HepG2 (cell line): ENCODE results near the gene TRPM1. TPM values are rescaled to one million over a fixed set of nuclear protein-coding genes. Genes with fewer than 3 reads are reported as not detected.

Experiments used
- GABPB1 ChIP-seq: IDR thresholded peaks from 2 replicates; pipeline ENCODE4 v1.6.1; 2016; ENCODE audit warnings: mild to moderate bottlenecking, missing genetic modification reagents, moderate library complexity, missing compliant biosample characterization
- HNRNPL ChIP-seq: fragments of 200-400 bp; formaldehyde crosslinking; IDR thresholded peaks from 2 replicates; pipeline ENCODE4 v1.6.1; 2017; ENCODE audit warnings: mild to moderate bottlenecking, low read depth, low read length
- NCOA1 ChIP-seq: sonication (generic); formaldehyde crosslinking; IDR thresholded peaks from 2 replicates; pipeline ENCODE4 v1.9.0; 2021; ENCODE audit warnings: missing genetic modification reagents
- NR2F1 ChIP-seq, 2 experiments: fragments of 450-650 bp in 1 of 2; formaldehyde crosslinking in 1 of 2; IDR thresholded peaks; 2 replicates each; pipeline versions ENCODE4 v1.5.0 to v1.6.1; 2016 to 2020; ENCODE audit warnings: mild to moderate bottlenecking in 1 of 2, missing compliant biosample characterization in 1 of 2, missing genetic modification reagents in 1 of 2, moderate library complexity in 1 of 2
- RFX5 ChIP-seq: IDR thresholded peaks from 2 replicates; pipeline ENCODE4 v1.6.1; 2011; ENCODE audit warnings: low read depth, low read length, improper control_type of control experiment
- SRSF9 ChIP-seq: fragments of 200-400 bp; formaldehyde crosslinking; IDR thresholded peaks from 2 replicates; pipeline ENCODE4 v1.6.1; 2018; ENCODE audit warnings: borderline replicate concordance, mild to moderate bottlenecking, low read depth, low read length; ENCODE audit not compliant: insufficient read depth, poor library complexity, severe bottlenecking
- TGIF2 ChIP-seq: IDR thresholded peaks from 2 replicates; pipeline ENCODE4 v1.6.1; 2016; ENCODE audit warnings: control low read depth, missing compliant biosample characterization
- ZFY ChIP-seq: sonication (generic); formaldehyde crosslinking; IDR thresholded peaks from 2 replicates; pipeline ENCODE4 v1.4.0; 2020; ENCODE audit warnings: missing genetic modification reagents
- ZNF232 ChIP-seq: sonication (generic); formaldehyde crosslinking; IDR thresholded peaks from 2 replicates; pipeline ENCODE4 v1.4.0; 2020; ENCODE audit warnings: missing genetic modification reagents, borderline replicate concordance
- ZNF607 ChIP-seq: sonication (generic); formaldehyde crosslinking; IDR thresholded peaks from 2 replicates; pipeline ENCODE4 v1.5.1; 2020; ENCODE audit warnings: missing genetic modification reagents, mild to moderate bottlenecking, borderline replicate concordance
- ZNF737 ChIP-seq: sonication (generic); formaldehyde crosslinking; IDR thresholded peaks from 2 replicates; pipeline ENCODE4 v1.5.0; 2020; ENCODE audit warnings: missing genetic modification reagents, mild to moderate bottlenecking, borderline replicate concordance
- ZNF777 ChIP-seq: sonication (generic); formaldehyde crosslinking; IDR thresholded peaks from 2 replicates; pipeline ENCODE4 v1.4.0; 2020; ENCODE audit warnings: missing genetic modification reagents
- ZNF790 ChIP-seq: sonication (generic); formaldehyde crosslinking; IDR thresholded peaks from 2 replicates; pipeline ENCODE4 v1.8.0; 2022; ENCODE audit warnings: missing genetic modification reagents, mild to moderate bottlenecking, borderline replicate concordance
- ZSCAN9 ChIP-seq: IDR thresholded peaks from 2 replicates; pipeline ENCODE4 v1.6.1; 2016; ENCODE audit warnings: borderline replicate concordance
- polyA plus RNA-seq, 8 experiments: library from polyadenylated mRNA; depleted of rRNA in 3 of 8; stranded (reverse) in 7 of 8; unstranded in 1 of 8; fragments of >200 nt; fragmentation: Illumina TruSeq in 4 of 8; extraction: Trizol in 4 of 8; gene quantifications; 2 replicates each; pipeline versions ENCODE4 v1.2.1 to v1.2.3, GENCODE V29; 2011 to 2016; ENCODE audit warnings: low read depth in 4 of 8, missing spikeins in 1 of 8, mixed read lengths in 1 of 8; ENCODE audit not compliant: insufficient read depth in 1 of 8
- total RNA-seq, 5 experiments: library from RNA; depleted of rRNA; stranded (reverse); fragments of >200 nt; fragmentation: Illumina TruSeq; extraction: Trizol; gene quantifications; 2 replicates each; pipeline ENCODE4 v1.2.3, GENCODE V29; 2016; ENCODE audit warnings: low read depth in 1 of 5
- TF ChIP-seq, protein P1 (sequence below): sonication (generic); formaldehyde crosslinking; IDR thresholded peaks from 2 replicates; pipeline ENCODE4 v1.8.0; 2022; ENCODE audit warnings: mild to moderate bottlenecking, missing genetic modification reagents; ENCODE audit not compliant: insufficient replicate concordance
- TF ChIP-seq, protein P2 (sequence below): IDR thresholded peaks from 2 replicates; pipeline ENCODE4 v1.6.1; 2016; ENCODE audit warnings: low read depth, missing genetic modification reagents, missing compliant biosample characterization
- TF ChIP-seq, protein P3 (sequence below): sonication (generic); formaldehyde crosslinking; IDR thresholded peaks from 2 replicates; pipeline ENCODE4 v1.8.1; 2023; ENCODE audit warnings: missing genetic modification reagents, mild to moderate bottlenecking, borderline replicate concordance
- TF ChIP-seq, protein P4 (sequence below): sonication (generic); formaldehyde crosslinking; IDR thresholded peaks from 2 replicates; pipeline ENCODE4 v1.8.1; 2023; ENCODE audit warnings: mild to moderate bottlenecking, inconsistent platforms, moderate library complexity, missing genetic modification reagents, borderline replicate concordance
- TF ChIP-seq, protein P5 (sequence below): sonication (generic); formaldehyde crosslinking; IDR thresholded peaks from 2 replicates; pipeline ENCODE4 v1.4.0; 2020; ENCODE audit warnings: mild to moderate bottlenecking, missing genetic modification reagents

The TRPM1 gene
- total and polyA plus RNA-seq, 2 of the 13 experiments (the other 11 are each of a cell fraction or from before 2014, with no cell fraction given) = not detected

DNA sequence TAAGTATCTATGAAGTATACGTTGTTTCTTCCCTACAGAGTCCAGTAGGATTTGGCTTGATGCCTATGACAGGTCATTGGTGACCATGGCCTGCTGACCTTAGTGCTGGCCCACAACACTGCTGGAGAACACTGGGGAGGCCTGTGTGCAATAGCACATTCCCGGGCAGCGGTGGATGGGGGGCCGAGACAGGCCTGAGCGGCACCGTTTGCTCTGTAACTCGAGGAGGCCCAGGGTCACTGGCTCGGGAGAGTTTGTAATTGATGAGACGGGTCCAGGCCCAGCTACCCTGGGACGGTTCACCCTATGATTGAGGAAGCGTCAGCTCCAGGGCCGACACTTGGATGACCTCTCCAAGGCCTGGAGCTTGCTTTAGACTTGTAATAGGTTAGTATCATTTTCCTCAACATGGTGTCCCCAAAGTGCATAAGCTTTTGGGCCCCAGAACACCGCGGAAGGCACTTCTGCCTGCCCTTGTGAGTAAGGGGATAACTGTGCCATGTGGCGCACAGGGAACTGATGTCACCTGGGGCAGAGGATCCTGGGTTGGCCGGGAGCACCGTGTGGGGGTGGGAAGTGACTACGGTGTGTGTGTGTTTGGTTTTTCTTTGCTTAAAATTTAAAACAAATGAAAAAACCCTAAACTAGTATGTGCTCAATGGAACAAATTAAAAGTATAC is 12.0 kb downstream of the TRPM1 start (continued):
- TF ChIP-seq, protein P1, sequence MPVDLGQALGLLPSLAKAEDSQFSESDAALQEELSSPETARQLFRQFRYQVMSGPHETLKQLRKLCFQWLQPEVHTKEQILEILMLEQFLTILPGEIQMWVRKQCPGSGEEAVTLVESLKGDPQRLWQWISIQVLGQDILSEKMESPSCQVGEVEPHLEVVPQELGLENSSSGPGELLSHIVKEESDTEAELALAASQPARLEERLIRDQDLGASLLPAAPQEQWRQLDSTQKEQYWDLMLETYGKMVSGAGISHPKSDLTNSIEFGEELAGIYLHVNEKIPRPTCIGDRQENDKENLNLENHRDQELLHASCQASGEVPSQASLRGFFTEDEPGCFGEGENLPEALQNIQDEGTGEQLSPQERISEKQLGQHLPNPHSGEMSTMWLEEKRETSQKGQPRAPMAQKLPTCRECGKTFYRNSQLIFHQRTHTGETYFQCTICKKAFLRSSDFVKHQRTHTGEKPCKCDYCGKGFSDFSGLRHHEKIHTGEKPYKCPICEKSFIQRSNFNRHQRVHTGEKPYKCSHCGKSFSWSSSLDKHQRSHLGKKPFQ (CRISPR knock-in tag) = no peak
- TF ChIP-seq ZNF607 (CRISPR knock-in tag) (no peak), ZNF232 (CRISPR knock-in tag) (no peak), ZNF790 (CRISPR knock-in tag) (no peak), ZFY (CRISPR knock-in tag) (peak; percentile 79), ZSCAN9 (CRISPR knock-in tag) (no peak), GABPB1 (peak; percentile 23; the same call in 1 of the 2 replicates), NCOA1 (CRISPR knock-in tag) (no peak), RFX5 (no peak), TGIF2 (CRISPR knock-in tag) (no peak), SRSF9 (no peak), NR2F1 (CRISPR knock-in tag; IDR thresholded peaks at IDR 0.05) (peak; percentile 95; a peak in 3 of 4 replicates), HNRNPL (no peak), ZNF737 (CRISPR knock-in tag) (no peak), ZNF777 (CRISPR knock-in tag) (no peak)
- TF ChIP-seq, protein P2, sequence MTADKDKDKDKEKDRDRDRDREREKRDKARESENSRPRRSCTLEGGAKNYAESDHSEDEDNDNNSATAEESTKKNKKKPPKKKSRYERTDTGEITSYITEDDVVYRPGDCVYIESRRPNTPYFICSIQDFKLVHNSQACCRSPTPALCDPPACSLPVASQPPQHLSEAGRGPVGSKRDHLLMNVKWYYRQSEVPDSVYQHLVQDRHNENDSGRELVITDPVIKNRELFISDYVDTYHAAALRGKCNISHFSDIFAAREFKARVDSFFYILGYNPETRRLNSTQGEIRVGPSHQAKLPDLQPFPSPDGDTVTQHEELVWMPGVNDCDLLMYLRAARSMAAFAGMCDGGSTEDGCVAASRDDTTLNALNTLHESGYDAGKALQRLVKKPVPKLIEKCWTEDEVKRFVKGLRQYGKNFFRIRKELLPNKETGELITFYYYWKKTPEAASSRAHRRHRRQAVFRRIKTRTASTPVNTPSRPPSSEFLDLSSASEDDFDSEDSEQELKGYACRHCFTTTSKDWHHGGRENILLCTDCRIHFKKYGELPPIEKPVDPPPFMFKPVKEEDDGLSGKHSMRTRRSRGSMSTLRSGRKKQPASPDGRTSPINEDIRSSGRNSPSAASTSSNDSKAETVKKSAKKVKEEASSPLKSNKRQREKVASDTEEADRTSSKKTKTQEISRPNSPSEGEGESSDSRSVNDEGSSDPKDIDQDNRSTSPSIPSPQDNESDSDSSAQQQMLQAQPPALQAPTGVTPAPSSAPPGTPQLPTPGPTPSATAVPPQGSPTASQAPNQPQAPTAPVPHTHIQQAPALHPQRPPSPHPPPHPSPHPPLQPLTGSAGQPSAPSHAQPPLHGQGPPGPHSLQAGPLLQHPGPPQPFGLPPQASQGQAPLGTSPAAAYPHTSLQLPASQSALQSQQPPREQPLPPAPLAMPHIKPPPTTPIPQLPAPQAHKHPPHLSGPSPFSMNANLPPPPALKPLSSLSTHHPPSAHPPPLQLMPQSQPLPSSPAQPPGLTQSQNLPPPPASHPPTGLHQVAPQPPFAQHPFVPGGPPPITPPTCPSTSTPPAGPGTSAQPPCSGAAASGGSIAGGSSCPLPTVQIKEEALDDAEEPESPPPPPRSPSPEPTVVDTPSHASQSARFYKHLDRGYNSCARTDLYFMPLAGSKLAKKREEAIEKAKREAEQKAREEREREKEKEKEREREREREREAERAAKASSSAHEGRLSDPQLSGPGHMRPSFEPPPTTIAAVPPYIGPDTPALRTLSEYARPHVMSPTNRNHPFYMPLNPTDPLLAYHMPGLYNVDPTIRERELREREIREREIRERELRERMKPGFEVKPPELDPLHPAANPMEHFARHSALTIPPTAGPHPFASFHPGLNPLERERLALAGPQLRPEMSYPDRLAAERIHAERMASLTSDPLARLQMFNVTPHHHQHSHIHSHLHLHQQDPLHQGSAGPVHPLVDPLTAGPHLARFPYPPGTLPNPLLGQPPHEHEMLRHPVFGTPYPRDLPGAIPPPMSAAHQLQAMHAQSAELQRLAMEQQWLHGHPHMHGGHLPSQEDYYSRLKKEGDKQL = no peak; the same call in 1 of the 2 replicates
- TF ChIP-seq, protein P3, sequence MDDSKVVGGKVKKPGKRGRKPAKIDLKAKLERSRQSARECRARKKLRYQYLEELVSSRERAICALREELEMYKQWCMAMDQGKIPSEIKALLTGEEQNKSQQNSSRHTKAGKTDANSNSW (CRISPR knock-in tag) = no peak
- TF ChIP-seq, protein P4, sequence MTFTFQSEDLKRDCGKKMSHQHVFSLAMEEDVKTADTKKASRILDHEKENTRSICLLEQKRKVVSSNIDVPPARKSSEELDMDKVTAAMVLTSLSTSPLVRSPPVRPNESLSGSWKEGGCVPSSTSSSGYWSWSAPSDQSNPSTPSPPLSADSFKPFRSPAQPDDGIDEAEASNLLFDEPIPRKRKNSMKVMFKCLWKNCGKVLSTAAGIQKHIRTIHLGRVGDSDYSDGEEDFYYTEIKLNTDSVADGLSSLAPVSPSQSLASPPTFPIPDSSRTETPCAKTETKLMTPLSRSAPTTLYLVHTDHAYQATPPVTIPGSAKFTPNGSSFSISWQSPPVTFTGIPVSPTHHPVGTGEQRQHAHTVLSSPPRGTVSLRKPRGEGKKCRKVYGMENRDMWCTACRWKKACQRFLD = no peak
- TF ChIP-seq, protein P5, sequence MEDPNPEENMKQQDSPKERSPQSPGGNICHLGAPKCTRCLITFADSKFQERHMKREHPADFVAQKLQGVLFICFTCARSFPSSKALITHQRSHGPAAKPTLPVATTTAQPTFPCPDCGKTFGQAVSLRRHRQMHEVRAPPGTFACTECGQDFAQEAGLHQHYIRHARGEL (CRISPR knock-in tag) = no peak
